ENCODE results near the gene ZNF436.

DNA sequence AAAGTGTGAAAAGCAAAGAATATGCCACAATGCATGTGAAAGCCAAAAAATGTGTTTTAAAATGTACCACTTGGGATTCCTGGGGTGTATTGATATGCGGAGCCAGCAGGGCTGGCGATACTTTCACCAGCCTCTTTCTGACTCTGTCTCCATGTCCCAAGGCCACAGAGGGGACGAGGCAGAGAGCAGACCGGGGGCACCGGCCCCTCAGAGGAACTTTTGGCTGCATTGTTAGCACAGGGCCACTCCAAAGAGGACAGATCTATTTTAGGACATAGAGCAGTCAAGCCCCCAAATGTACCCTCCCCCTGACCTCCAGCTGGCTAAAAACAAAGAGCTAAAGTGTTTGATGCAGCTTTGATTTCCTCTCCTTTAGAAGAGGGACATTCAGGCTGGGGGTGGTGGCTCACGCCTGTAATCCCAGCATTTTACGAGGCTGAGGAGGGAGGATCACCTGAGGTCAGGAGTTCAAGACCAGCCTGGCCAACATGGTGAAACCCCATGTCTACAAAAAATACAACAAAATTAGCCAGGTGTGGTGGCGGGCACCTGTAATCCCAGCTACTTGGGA, 25.6 kb upstream of the ZNF436 start:
- TF ChIP-seq, protein P1, sequence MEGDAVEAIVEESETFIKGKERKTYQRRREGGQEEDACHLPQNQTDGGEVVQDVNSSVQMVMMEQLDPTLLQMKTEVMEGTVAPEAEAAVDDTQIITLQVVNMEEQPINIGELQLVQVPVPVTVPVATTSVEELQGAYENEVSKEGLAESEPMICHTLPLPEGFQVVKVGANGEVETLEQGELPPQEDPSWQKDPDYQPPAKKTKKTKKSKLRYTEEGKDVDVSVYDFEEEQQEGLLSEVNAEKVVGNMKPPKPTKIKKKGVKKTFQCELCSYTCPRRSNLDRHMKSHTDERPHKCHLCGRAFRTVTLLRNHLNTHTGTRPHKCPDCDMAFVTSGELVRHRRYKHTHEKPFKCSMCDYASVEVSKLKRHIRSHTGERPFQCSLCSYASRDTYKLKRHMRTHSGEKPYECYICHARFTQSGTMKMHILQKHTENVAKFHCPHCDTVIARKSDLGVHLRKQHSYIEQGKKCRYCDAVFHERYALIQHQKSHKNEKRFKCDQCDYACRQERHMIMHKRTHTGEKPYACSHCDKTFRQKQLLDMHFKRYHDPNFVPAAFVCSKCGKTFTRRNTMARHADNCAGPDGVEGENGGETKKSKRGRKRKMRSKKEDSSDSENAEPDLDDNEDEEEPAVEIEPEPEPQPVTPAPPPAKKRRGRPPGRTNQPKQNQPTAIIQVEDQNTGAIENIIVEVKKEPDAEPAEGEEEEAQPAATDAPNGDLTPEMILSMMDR (IDR thresholded peaks at IDR 0.05), result no peak
- TF ChIP-seq POLR2A (IDR thresholded peaks at IDR 0.05), result no peak

Measured in Peyer's patch (tissue), 4 donors.